T-cell (primary cell): Measurements from ENCODE around the gene MRPL42. TPM values are rescaled to one million over a fixed set of nuclear protein-coding genes. Genes with fewer than 3 reads are reported as not detected.
"Not testable (repeated sequence)": the region's sequence is repeated elsewhere in the genome, so short reads cannot be mapped to it uniquely, and the experiment has no call there.

Source experiments
- ATAC-seq, 4 experiments: fragments of 200-7000 bp in 3 of 4; fragments of 150-1000 bp in 1 of 4; cut with Tn5 transposase; replicated peaks in 1 of 4; 1 replicate in 3 of 4; 2 replicates in 1 of 4; pipeline ENCODE4 v1.10.0; 2021; ENCODE audit warnings: moderate library complexity in 3 of 4, mild to moderate bottlenecking in 2 of 4, moderate number of reproducible peaks in 1 of 4
- CTCF ChIA-PET, 2 donors: fragments of 300-600 bp; sonication (Branson Sonifier 250); formaldehyde crosslinking; loops; one replicate each; lab custom pipeline; 2022; ENCODE audit warnings: antibody characterized with exemption in 2 of 2; lab: Charles Lee
- POLR2A ChIA-PET, 2 donors: fragments of 300-600 bp; sonication (Branson Sonifier 250); formaldehyde crosslinking; loops; one replicate each; lab custom pipeline; 2022; ENCODE audit warnings: antibody characterized with exemption in 2 of 2; lab: Charles Lee
- DNase-seq, 35 experiments: peaks; one replicate each; pipeline versions ENCODE4 v3.0.0 to v3.0.0-alpha.2; 2013 to 2023
- H3K27ac ChIP-seq: one replicate; pipeline ENCODE4 v1.5.1; 2013; ENCODE audit warnings: low read length
- H3K27me3 ChIP-seq, 2 experiments: replicated peaks in 1 of 2; 1 replicate in 1 of 2; 2 replicates in 1 of 2; pipeline versions ENCODE4 v1.6.1 to v1.7.0; 2013; ENCODE audit warnings: low read length in 1 of 2, mixed read lengths in 1 of 2; ENCODE audit not compliant: control insufficient read depth in 2 of 2, insufficient read depth in 2 of 2; ENCODE audit errors: extremely low read depth in 1 of 2
- H3K36me3 ChIP-seq, 2 donors: 1 replicate in 1 of 2; 2 replicates in 1 of 2; pipeline versions ENCODE4 v1.6.1 to v1.7.0; 2013; ENCODE audit warnings: low read length in 1 of 2; ENCODE audit not compliant: control insufficient read depth in 2 of 2, insufficient read depth in 1 of 2; ENCODE audit errors: extremely low read depth in 1 of 2
- H3K4me1 ChIP-seq, 2 experiments: 1 replicate in 1 of 2; 2 replicates in 1 of 2; pipeline versions ENCODE4 v1.6.1 to v1.7.0; 2013; ENCODE audit warnings: low read length in 2 of 2, mixed read lengths in 1 of 2; ENCODE audit not compliant: insufficient read depth in 2 of 2, control insufficient read depth in 1 of 2; ENCODE audit errors: extremely low read depth in 1 of 2
- H3K4me3 ChIP-seq, 2 donors: 1 replicate in 1 of 2; 2 replicates in 1 of 2; pipeline versions ENCODE4 v1.5.1 to v1.7.0; 2013; ENCODE audit warnings: mild to moderate bottlenecking in 2 of 2, low read length in 1 of 2, moderate library complexity in 1 of 2; ENCODE audit not compliant: control insufficient read depth in 1 of 2; ENCODE audit errors: extremely low read depth in 1 of 2
- H3K9me3 ChIP-seq: 2 replicates; pipeline ENCODE4 v1.7.0; 2013
- H3K27ac Mint-ChIP-seq, 2 donors: one replicate each; pipeline ENCODE4 v1.8.0; 2020 to 2021; ENCODE audit warnings: mild to moderate bottlenecking in 2 of 2, mixed read lengths in 2 of 2
- H3K27me3 Mint-ChIP-seq, 2 donors: one replicate each; pipeline ENCODE4 v1.8.0; 2021 to 2022; ENCODE audit warnings: mixed read lengths in 2 of 2
- H3K36me3 Mint-ChIP-seq: one replicate; pipeline ENCODE4 v1.8.0; 2021; ENCODE audit warnings: mixed read lengths
- H3K4me1 Mint-ChIP-seq, 3 donors: one replicate each; pipeline ENCODE4 v1.8.0; 2020 to 2022; ENCODE audit warnings: mixed read lengths in 3 of 3, mild to moderate bottlenecking in 1 of 3
- H3K4me3 Mint-ChIP-seq, 3 donors: one replicate each; pipeline ENCODE4 v1.8.0; 2020 to 2022; ENCODE audit warnings: mild to moderate bottlenecking in 3 of 3, mixed read lengths in 3 of 3, moderate library complexity in 3 of 3
- H3K9me3 Mint-ChIP-seq, 3 donors: one replicate each; pipeline ENCODE4 v1.8.0; 2020 to 2022; ENCODE audit warnings: mixed read lengths in 3 of 3
- WGBS: methylation state at CpG from one replicate; pipeline ENCODE4 v1.1.5; 2013; ENCODE audit warnings: missing lambda C conversion rate; ENCODE audit not compliant: insufficient coverage; 5-methylcytosine and 5-hydroxymethylcytosine counted together
- total RNA-seq, 35 experiments: library from RNA in 6 of 35; stranded (reverse) in 6 of 35; fragments of 120-200 nt in 1 of 35; gene quantifications; one replicate each; pipeline versions ENCODE4 v1.2.1 to v1.2.4 and lab custom pipeline; 2013 to 2026

Gene MRPL42
- total RNA-seq, 5 donors from 2014 or later (not counting 1 experiment from before 2014, with no cell fraction given): 35.1 to 46.7 (median 40.4) TPM

DNA sequence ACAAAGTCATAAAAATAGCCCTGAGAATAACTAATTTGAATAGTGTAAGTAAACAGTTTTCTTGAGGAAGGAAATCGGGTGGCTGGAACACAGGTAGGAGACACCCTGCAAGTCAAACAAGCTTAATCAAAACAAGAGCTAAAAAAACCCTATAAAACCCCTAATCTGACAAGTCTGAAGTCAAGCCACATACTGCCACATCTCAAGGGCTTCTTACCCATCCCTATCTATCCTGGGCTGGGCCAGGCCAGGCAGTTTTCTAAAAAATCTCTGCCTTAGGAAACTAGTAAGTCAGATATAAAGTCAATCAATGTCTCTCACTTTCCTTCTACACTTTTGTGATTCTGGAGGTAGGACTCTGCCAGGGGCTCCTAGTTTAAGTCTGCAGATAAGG lies 40.9 kb upstream of the MRPL42 start:
- no peak overlapping the region for H3K4me3 ChIP-seq
- H3K27ac ChIP-seq: peak overlapping the region; percentile 25
- POLR2A ChIA-PET: interaction anchor here (0.5 to 0.6 kb wide), 7 partner anchors 21 to 552 kb away, joined by 3 to 12 read pairs (median 4); no protein-coding TSS in a partner anchor
- no peak for DNase-seq
- no peaks in the 10 kb centered on the region for H3K27me3 ChIP-seq
- CTCF ChIA-PET: interaction anchor here (0.5 to 1.3 kb wide), 15 partner anchors 8 to 535 kb away, joined by 3 to 11 read pairs (median 5); no protein-coding TSS in a partner anchor
- Mint-ChIP-seq H3K9me3 (no peaks in the 10 kb centered on the region), H3K4me1 (peaks cover 91 to 92% (median 91%) of the 10 kb centered on the region in 3 donors), H3K27ac (peak overlapping the region; percentile 81 to 85), H3K36me3 (peaks cover 9% of the 10 kb centered on the region), H3K4me3 (peak overlapping the region; percentile 41 to 53 (median 42)), H3K27me3 (no peaks in the 10 kb centered on the region)
- no CpG with 5 or more reads among the region's 1 CpG for WGBS
- H3K4me1 ChIP-seq: peaks cover 23 to 50% of the 10 kb centered on the region in 2 experiments
- no peaks in the 10 kb centered on the region for H3K9me3 ChIP-seq
- ATAC-seq: peak in 3 of 4 experiments; percentile 43 to 52 (median 44)
- no peaks in the 10 kb centered on the region for H3K36me3 ChIP-seq

DNA sequence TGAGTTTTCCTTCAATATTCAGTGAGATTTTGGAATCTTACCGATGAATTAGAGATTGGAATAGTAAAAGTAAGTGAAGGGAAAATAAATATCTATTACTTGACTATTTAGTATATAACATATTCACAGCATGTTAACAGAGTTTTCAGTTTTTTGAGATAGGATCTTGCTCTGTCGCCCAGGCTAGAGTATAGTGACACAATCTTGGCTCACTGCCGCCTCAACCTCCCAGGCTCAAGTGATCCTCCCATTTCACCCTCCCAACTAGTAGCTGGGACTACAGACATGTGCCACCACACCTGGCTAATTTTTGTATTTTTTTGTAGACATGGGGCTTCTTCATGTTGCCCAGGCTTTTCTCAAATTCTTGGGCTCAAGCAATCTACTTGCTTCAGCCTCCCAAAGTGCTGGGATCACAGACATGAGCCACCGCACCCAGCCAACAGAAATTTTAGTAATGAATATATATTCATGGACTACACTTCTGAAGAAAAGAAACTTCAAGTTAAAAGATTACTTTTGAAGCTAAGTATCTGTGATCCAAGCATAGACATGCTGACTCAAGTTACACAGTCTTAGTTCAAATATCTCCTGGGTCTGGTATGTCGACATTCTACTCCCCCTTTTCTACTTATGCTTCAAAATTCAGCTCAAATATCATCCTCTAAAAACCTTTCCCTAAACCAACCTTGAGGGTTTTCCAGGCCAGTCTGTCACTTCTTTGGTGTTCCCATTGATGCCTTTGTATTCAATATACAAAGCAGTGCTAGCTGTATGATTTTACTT lies 39.3 kb upstream of the MRPL42 start:
- Mint-ChIP-seq H3K9me3 (no peaks in the 10 kb centered on the region), H3K4me3 (peak overlapping the region in 2 of 3 donors; percentile 7 to 53), H3K4me1 (peaks cover 87 to 90% (median 89%) of the 10 kb centered on the region in 3 donors), H3K27me3 (no peaks in the 10 kb centered on the region), H3K36me3 (peaks cover 7% of the 10 kb centered on the region), H3K27ac (peak overlapping the region; percentile 81 to 85)
- DNase-seq (no peak), ATAC-seq (no peak)
- no peaks in the 10 kb centered on the region for H3K27me3 ChIP-seq
- no peaks in the 10 kb centered on the region for H3K9me3 ChIP-seq
- H3K4me1 ChIP-seq: peaks cover 30 to 47% of the 10 kb centered on the region in 2 experiments
- ChIA-PET CTCF (interaction anchor here (0.6 to 1.3 kb wide), 3 partner anchors 8 to 386 kb away, joined by 6 to 9 read pairs (median 9); no protein-coding TSS in a partner anchor), POLR2A (interaction anchor here (0.6 to 1.0 kb wide), 5 partner anchors 12 to 658 kb away, joined by 3 to 4 read pairs (median 4); no protein-coding TSS in a partner anchor)
- H3K36me3 ChIP-seq: no peaks in the 10 kb centered on the region
- no peak overlapping the region for H3K27ac ChIP-seq
- WGBS: 60% methylated on average over 1 of the region's 5 CpGs
- no peak overlapping the region for H3K4me3 ChIP-seq

DNA sequence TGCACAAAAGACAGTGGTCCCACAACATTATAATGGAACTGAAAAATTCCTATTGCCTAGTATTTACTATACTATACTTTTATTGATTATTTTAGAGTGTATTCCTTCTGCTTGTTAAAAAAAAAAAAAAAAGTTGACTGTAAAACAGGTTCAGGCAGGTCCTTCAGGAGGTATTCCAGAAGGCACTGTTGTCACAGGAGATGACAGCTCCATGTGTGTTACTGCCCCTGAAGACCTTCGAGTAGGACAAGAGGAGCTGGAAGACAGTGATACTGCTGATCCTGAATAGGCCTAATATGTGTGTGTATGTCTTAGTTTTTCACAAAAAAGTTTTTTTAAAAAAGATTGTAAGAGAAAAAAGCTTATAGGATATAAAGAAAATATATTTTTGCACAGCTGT lies 37.9 kb upstream of the MRPL42 start:
- H3K27me3 Mint-ChIP-seq: no peaks in the 10 kb centered on the region
- WGBS: no CpG with 5 or more reads among the region's 1 CpG
- Histone ChIP-seq H3K4me3 (no peak overlapping the region), H3K27me3 (no peaks in the 10 kb centered on the region), H3K4me1 (peaks cover 34 to 35% of the 10 kb centered on the region in 2 experiments), H3K9me3 (no peaks in the 10 kb centered on the region), H3K36me3 (no peaks in the 10 kb centered on the region), H3K27ac (no peak overlapping the region)
- peaks cover 7% of the 10 kb centered on the region for H3K36me3 Mint-ChIP-seq
- ChIA-PET POLR2A (interaction anchor here (0.6 to 0.7 kb wide), 5 partner anchors 9 to 578 kb away, joined by 3 read pairs; no protein-coding TSS in a partner anchor), CTCF (interaction anchor here (0.5 to 1.4 kb wide), 6 partner anchors 9 to 1102 kb away, joined by 3 to 11 read pairs (median 4); no protein-coding TSS in a partner anchor)
- peak overlapping the region in 1 of 3 donors; percentile 21 for H3K4me3 Mint-ChIP-seq
- H3K9me3 Mint-ChIP-seq: no peaks in the 10 kb centered on the region
- no peak for DNase-seq
- no peak overlapping the region for H3K27ac Mint-ChIP-seq
- ATAC-seq: no peak
- H3K4me1 Mint-ChIP-seq: peaks cover 87 to 91% (median 90%) of the 10 kb centered on the region in 3 donors

DNA sequence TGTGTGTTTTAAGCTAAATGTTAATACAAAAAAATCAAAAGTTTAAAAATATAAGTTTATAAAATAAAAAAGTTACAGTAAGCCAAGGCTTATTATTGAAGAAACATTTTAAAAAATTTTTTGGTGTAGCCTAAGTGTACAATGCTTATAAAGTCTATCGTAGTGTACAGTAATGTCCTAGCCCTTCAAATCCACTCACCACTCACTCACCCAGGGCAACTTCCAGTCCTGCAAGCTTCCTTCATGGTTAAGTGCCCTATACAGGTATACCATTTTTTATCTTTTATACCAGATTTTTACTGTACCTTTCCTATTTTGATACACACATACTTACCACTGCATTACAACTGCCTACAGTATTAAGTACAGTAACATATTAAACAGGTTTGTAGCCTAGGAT lies 37.5 kb upstream of the MRPL42 start:
- ChIA-PET CTCF (interaction anchor here (0.5 to 1.4 kb wide), 6 partner anchors 9 to 1101 kb away, joined by 3 to 11 read pairs (median 4); no protein-coding TSS in a partner anchor), POLR2A (interaction anchor here (0.6 to 0.7 kb wide), 5 partner anchors 9 to 579 kb away, joined by 3 read pairs; no protein-coding TSS in a partner anchor)
- H3K36me3 Mint-ChIP-seq: peaks cover 7% of the 10 kb centered on the region
- H3K9me3 Mint-ChIP-seq: no peaks in the 10 kb centered on the region
- H3K27ac Mint-ChIP-seq: peak overlapping the region; percentile 55 to 65
- Histone ChIP-seq H3K36me3 (no peaks in the 10 kb centered on the region), H3K4me1 (peaks cover 31 to 36% of the 10 kb centered on the region in 2 experiments), H3K9me3 (no peaks in the 10 kb centered on the region), H3K27ac (no peak overlapping the region), H3K27me3 (no peaks in the 10 kb centered on the region), H3K4me3 (no peak overlapping the region)
- no peak for DNase-seq
- no CpG with 5 or more reads among the region's 1 CpG for WGBS
- peak overlapping the region in 1 of 3 donors; percentile 43 for H3K4me3 Mint-ChIP-seq
- no peaks in the 10 kb centered on the region for H3K27me3 Mint-ChIP-seq
- peaks cover 85 to 89% (median 88%) of the 10 kb centered on the region in 3 donors for H3K4me1 Mint-ChIP-seq
- no peak for ATAC-seq

DNA sequence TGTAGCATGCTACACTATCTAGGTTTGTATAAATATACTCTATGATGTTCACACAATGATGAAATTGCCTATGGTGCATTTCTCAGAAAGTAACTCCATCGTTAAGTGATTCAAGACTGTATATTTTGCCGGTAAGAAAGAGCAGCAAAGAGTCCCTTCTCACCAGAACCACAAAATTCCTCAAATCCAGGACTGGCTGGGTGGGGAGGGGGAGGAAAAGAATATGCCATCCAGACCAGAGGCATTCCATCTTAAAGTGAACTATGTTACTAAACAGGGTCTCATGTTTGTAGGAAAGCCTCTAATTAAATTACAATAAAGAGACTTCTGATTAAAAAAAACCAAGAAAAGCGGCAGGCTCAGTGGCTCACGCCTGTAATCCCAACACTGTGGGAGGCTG lies 37.0 kb upstream of the MRPL42 start:
- WGBS: no CpG with 5 or more reads among the region's 4 CpGs
- H3K4me3 ChIP-seq: no peak overlapping the region
- H3K9me3 ChIP-seq: no peaks in the 10 kb centered on the region
- H3K27ac ChIP-seq: no peak overlapping the region
- H3K36me3 Mint-ChIP-seq: peaks cover 7% of the 10 kb centered on the region
- no peaks in the 10 kb centered on the region for H3K9me3 Mint-ChIP-seq
- H3K27me3 Mint-ChIP-seq: no peaks in the 10 kb centered on the region
- peaks cover 85 to 89% (median 88%) of the 10 kb centered on the region in 3 donors for H3K4me1 Mint-ChIP-seq
- H3K4me1 ChIP-seq: peaks cover 27 to 39% of the 10 kb centered on the region in 2 experiments
- no peak for ATAC-seq
- ChIA-PET POLR2A (interaction anchor here (0.6 kb wide), 2 partner anchors 8 to 182 kb away, joined by 3 read pairs; no protein-coding TSS in a partner anchor), CTCF (interaction anchor here (0.6 to 1.4 kb wide), 4 partner anchors 9 to 542 kb away, joined by 3 to 11 read pairs (median 6); no protein-coding TSS in a partner anchor)
- no peak overlapping the region for H3K27ac Mint-ChIP-seq
- no peak for DNase-seq
- H3K4me3 Mint-ChIP-seq: peak overlapping the region in 1 of 3 donors; percentile 43
- no peaks in the 10 kb centered on the region for H3K27me3 ChIP-seq
- H3K36me3 ChIP-seq: no peaks in the 10 kb centered on the region

DNA sequence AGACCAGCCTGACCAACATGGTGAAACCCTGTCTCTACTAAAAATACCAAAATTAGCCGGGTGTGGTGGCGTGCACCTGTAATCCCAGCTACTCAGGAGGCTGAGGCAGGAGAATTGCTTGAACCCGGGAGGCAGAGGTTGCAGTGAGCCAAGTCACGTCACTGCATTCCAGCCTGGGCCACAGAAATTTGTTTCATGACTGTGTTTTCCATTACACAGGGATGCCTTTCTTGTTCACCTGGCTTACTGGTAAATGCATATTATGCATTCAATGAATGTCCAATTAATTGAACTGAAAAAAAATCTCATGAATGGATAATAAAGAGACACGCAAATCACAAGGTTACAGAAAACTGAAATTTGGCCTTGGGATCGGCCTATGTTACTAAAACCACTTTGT lies 35.3 kb upstream of the MRPL42 start:
- H3K27ac ChIP-seq, H3K27me3 ChIP-seq, H3K9me3 Mint-ChIP-seq, DNase-seq, H3K27ac Mint-ChIP-seq, H3K4me3 ChIP-seq, H3K36me3 Mint-ChIP-seq, H3K9me3 ChIP-seq, ATAC-seq, H3K36me3 ChIP-seq, H3K27me3 Mint-ChIP-seq: not testable (repeated sequence)
- H3K4me1 ChIP-seq: peaks cover 26 to 38% of the 10 kb centered on the region in 2 experiments
- Mint-ChIP-seq H3K4me1 (peaks cover 83 to 88% (median 88%) of the 10 kb centered on the region in 3 donors), H3K4me3 (peak overlapping the region in 1 of 3 donors; percentile 18)
- ChIA-PET CTCF (interaction anchor here (0.5 to 1.6 kb wide), 5 partner anchors 10 to 646 kb away, joined by 4 to 7 read pairs (median 5); no protein-coding TSS in a partner anchor), POLR2A (interaction anchor here in 1 of 2 donors (0.6 to 1.4 kb wide), 3 partner anchors 12 to 1417 kb away, joined by 3 to 6 read pairs (median 4); no protein-coding TSS in a partner anchor)
- WGBS: 100% methylated on average over 4 of the region's 6 CpGs
